ENCODE results near the gene DEPDC7. TPM values are rescaled to one million over a fixed set of nuclear protein-coding genes. Genes with fewer than 3 reads are reported as not detected.

The DEPDC7 gene
- total and polyA plus RNA-seq, 2 of the 13 experiments (the other 11 are each of a cell fraction or from before 2014, with no cell fraction given), result 17.3 to 33.3 TPM

DNA sequence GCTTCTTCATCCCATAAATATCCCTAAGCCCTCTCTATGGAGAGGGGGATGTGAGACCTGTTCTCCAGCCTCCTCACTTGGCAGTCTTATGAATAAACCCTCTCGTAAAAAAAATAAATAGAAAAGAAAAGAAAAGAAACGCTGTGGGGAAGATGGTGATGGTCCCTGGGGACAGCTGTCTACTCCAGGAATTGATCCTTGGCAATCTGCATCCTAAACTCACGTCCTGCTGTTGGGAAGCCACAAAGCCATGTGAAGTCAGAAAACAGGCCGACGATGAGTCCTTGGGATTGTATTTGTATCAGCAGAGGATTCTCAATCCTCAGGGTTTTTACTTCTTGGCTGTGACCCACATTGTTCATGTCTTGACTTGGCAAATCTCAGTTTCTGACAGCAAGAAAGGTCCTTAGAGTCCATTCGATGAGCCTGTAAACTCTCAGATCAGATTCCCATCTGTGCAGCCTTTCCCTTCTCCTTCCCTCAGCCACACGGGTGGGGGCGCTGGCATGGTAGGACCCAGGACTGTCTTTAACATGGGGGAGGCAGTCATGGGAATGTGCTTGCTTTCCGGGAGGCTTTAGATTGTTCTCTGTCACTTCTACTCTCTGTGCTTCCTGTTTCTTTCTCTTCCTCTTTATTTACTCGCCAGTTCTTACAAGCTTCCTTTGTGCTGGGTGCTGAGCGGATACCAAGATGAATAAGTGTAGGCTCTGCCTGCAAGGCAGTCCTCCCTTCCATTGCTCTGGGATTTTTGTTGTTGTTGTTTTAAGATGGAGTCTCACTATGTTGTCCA lies 48.6 kb downstream of the DEPDC7 start:
- ATAC-seq (no peak), DNase-seq (ENCODE audit: low spot score) (no peak), FAIRE-seq (no peak)
- Histone ChIP-seq H3K4me3 (replicated peaks in 1 of 3; ENCODE audit: insufficient read depth in 1 of 3, low read depth in 2 of 3, low read length in 3 of 3) (no peak overlapping the region), H3K27ac (ENCODE audit: extremely low read length, insufficient read depth, low read length) (no peak overlapping the region), H3K4me1 (ENCODE audit: insufficient read depth, low read length) (peaks cover 22% of the 10 kb centered on the region), H3K79me2 (ENCODE audit: insufficient read depth, low read length) (no peaks in the 10 kb centered on the region), H2AFZ (ENCODE audit: low read length) (no peak overlapping the region), H3K36me3 (replicated peaks in 1 of 2; ENCODE audit: control insufficient read depth in 1 of 2, insufficient read depth in 2 of 2, low read length in 2 of 2) (peaks cover 11 to 19% of the 10 kb centered on the region in 2 experiments), H3K27me3 (ENCODE audit: control insufficient read depth in 1 of 2, insufficient read depth in 2 of 2, low read length in 2 of 2) (no peaks in the 10 kb centered on the region; a peak in 1 of 5 replicates), H3K9ac (ENCODE audit: insufficient read depth, low read depth, low read length) (no peak overlapping the region), H3K4me2 (ENCODE audit: low read depth, low read length) (no peak overlapping the region), H3K9me3 (ENCODE audit: low read length) (no peaks in the 10 kb centered on the region), H4K20me1 (ENCODE audit: insufficient read depth, low read length) (no peaks in the 10 kb centered on the region)
- WGBS (ENCODE audit: low lambda C conversion rate), result 93% methylated on average over 11 of the region's 11 CpGs
- BruUV-seq (replicated peaks), result no TSS peak
- POLR2A ChIA-PET, result interaction anchor here (1.9 kb wide), 1 partner anchor 49 kb away, joined by 12 read pairs; the partner anchor contains the start of gene DEPDC7
- CTCF ChIA-PET (ENCODE audit: low intra/inter-chr PET ratio, low total read pairs), result interaction anchor here (4.5 kb wide), 1 partner anchor 103 kb away, joined by 52 read pairs; no protein-coding TSS in a partner anchor
- intact Hi-C loops (cut with micrococcal nuclease; ENCODE audit: unreplicated experiment), result loop anchor here (5.0 kb wide), 1 partner anchor 62 kb away; no protein-coding TSS in a partner anchor
- in situ Hi-C loops (cut with HindIII; ENCODE audit: extremely low pct_ligation_motif_present, low pct_unique_long_range_greater_than_20kb), result loop anchor here (5.0 kb wide), 1 partner anchor 102 kb away; no protein-coding TSS in a partner anchor
- TF ChIP-seq CBFB (CRISPR knock-in tag; IDR thresholded peaks at IDR 0.05), result no peak
- TF ChIP-seq, protein P1, sequence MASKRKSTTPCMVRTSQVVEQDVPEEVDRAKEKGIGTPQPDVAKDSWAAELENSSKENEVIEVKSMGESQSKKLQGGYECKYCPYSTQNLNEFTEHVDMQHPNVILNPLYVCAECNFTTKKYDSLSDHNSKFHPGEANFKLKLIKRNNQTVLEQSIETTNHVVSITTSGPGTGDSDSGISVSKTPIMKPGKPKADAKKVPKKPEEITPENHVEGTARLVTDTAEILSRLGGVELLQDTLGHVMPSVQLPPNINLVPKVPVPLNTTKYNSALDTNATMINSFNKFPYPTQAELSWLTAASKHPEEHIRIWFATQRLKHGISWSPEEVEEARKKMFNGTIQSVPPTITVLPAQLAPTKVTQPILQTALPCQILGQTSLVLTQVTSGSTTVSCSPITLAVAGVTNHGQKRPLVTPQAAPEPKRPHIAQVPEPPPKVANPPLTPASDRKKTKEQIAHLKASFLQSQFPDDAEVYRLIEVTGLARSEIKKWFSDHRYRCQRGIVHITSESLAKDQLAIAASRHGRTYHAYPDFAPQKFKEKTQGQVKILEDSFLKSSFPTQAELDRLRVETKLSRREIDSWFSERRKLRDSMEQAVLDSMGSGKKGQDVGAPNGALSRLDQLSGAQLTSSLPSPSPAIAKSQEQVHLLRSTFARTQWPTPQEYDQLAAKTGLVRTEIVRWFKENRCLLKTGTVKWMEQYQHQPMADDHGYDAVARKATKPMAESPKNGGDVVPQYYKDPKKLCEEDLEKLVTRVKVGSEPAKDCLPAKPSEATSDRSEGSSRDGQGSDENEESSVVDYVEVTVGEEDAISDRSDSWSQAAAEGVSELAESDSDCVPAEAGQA (IDR thresholded peaks at IDR 0.05; ENCODE audit: low read depth), result no peak
- TF ChIP-seq, protein P1 (CRISPR knock-in tag; IDR thresholded peaks at IDR 0.05; ENCODE audit: borderline replicate concordance), result no peak
- TF ChIP-seq, protein P2, sequence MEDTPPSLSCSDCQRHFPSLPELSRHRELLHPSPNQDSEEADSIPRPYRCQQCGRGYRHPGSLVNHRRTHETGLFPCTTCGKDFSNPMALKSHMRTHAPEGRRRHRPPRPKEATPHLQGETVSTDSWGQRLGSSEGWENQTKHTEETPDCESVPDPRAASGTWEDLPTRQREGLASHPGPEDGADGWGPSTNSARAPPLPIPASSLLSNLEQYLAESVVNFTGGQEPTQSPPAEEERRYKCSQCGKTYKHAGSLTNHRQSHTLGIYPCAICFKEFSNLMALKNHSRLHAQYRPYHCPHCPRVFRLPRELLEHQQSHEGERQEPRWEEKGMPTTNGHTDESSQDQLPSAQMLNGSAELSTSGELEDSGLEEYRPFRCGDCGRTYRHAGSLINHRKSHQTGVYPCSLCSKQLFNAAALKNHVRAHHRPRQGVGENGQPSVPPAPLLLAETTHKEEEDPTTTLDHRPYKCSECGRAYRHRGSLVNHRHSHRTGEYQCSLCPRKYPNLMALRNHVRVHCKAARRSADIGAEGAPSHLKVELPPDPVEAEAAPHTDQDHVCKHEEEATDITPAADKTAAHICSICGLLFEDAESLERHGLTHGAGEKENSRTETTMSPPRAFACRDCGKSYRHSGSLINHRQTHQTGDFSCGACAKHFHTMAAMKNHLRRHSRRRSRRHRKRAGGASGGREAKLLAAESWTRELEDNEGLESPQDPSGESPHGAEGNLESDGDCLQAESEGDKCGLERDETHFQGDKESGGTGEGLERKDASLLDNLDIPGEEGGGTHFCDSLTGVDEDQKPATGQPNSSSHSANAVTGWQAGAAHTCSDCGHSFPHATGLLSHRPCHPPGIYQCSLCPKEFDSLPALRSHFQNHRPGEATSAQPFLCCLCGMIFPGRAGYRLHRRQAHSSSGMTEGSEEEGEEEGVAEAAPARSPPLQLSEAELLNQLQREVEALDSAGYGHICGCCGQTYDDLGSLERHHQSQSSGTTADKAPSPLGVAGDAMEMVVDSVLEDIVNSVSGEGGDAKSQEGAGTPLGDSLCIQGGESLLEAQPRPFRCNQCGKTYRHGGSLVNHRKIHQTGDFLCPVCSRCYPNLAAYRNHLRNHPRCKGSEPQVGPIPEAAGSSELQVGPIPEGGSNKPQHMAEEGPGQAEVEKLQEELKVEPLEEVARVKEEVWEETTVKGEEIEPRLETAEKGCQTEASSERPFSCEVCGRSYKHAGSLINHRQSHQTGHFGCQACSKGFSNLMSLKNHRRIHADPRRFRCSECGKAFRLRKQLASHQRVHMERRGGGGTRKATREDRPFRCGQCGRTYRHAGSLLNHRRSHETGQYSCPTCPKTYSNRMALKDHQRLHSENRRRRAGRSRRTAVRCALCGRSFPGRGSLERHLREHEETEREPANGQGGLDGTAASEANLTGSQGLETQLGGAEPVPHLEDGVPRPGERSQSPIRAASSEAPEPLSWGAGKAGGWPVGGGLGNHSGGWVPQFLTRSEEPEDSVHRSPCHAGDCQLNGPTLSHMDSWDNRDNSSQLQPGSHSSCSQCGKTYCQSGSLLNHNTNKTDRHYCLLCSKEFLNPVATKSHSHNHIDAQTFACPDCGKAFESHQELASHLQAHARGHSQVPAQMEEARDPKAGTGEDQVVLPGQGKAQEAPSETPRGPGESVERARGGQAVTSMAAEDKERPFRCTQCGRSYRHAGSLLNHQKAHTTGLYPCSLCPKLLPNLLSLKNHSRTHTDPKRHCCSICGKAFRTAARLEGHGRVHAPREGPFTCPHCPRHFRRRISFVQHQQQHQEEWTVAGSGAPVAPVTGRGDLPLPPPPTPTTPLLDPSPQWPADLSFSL (CRISPR knock-in tag; IDR thresholded peaks at IDR 0.05), result no peak
- TF ChIP-seq, protein P3, sequence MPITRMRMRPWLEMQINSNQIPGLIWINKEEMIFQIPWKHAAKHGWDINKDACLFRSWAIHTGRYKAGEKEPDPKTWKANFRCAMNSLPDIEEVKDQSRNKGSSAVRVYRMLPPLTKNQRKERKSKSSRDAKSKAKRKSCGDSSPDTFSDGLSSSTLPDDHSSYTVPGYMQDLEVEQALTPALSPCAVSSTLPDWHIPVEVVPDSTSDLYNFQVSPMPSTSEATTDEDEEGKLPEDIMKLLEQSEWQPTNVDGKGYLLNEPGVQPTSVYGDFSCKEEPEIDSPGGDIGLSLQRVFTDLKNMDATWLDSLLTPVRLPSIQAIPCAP (CRISPR knock-in tag; IDR thresholded peaks at IDR 0.05; ENCODE audit: low read depth), result no peak
- TF ChIP-seq TOE1 (CRISPR knock-in tag; IDR thresholded peaks at IDR 0.05), result no peak
- TF ChIP-seq FOXA1 (IDR thresholded peaks at IDR 0.05), result no peak
- TF ChIP-seq FOXA1 (CRISPR knock-in tag; IDR thresholded peaks at IDR 0.05), result no peak
- no peak for TF ChIP-seq ZNF333 (CRISPR knock-in tag; IDR thresholded peaks at IDR 0.05; ENCODE audit: borderline replicate concordance)
